Measurements from ENCODE around the gene RAD9A. TPM values are rescaled to one million over a fixed set of nuclear protein-coding genes. Genes with fewer than 3 reads are reported as not detected.

The RAD9A gene
- total and polyA plus RNA-seq, 2 donors, result 9.5 to 35.2 TPM

GRCh38 chr11:67390947-67391303 lies 861 bp upstream of the RAD9A start:
- peaks cover 20 to 22% of the 10 kb centered on the region in 2 donors for H3K36me3 ChIP-seq (ENCODE audit: control insufficient read depth in 2 of 2, insufficient read depth in 2 of 2, low read length in 1 of 2)
- peak overlapping the region; percentile 67 to 89 for H3K4me3 ChIP-seq (ENCODE audit: low read length in 2 of 2)
- no peak for DNase-seq (ENCODE audit: low read depth in 6 of 9, low spot score in 9 of 9)
- H3K27me3 ChIP-seq (ENCODE audit: control insufficient read depth in 2 of 2, insufficient read depth in 1 of 2, low read length in 1 of 2), result peaks cover 0 to 5% of the 10 kb centered on the region in 2 donors
- H3K9me3 ChIP-seq (ENCODE audit: control insufficient read depth in 2 of 2, insufficient read depth in 1 of 2, low read length in 1 of 2), result no peaks in the 10 kb centered on the region
- WGBS, result 20% methylated on average over 15 of the region's 15 CpGs
- H3K4me1 ChIP-seq (ENCODE audit: control insufficient read depth in 2 of 2, insufficient read depth in 2 of 2, low read length in 2 of 2), result peaks cover 11 to 34% of the 10 kb centered on the region in 2 donors
- peak overlapping the region; percentile 81 to 84 for H3K27ac ChIP-seq (ENCODE audit: low read depth in 1 of 2, low read length in 1 of 2)

- WGBS, result 18% methylated on average over 31 of the region's 31 CpGs
Measured at GRCh38 chr11:67392183-67392715, 463 bp downstream of the RAD9A start.

GRCh38 chr11:67393437-67393836 lies 1.7 kb downstream of the RAD9A start:
- no peak overlapping the region for H3K27ac ChIP-seq (ENCODE audit: low read depth in 1 of 2, low read length in 1 of 2)
- no peaks in the 10 kb centered on the region for H3K27me3 ChIP-seq (ENCODE audit: control insufficient read depth in 2 of 2, insufficient read depth in 1 of 2, low read length in 1 of 2)
- DNase-seq (ENCODE audit: low read depth in 6 of 9, low spot score in 9 of 9), result no peak
- H3K9me3 ChIP-seq (ENCODE audit: control insufficient read depth in 2 of 2, insufficient read depth in 1 of 2, low read length in 1 of 2), result no peaks in the 10 kb centered on the region
- WGBS, result 98% methylated on average over 18 of the region's 18 CpGs
- H3K36me3 ChIP-seq (ENCODE audit: control insufficient read depth in 2 of 2, insufficient read depth in 2 of 2, low read length in 1 of 2), result peaks cover 45 to 48% of the 10 kb centered on the region in 2 donors
- H3K4me3 ChIP-seq (ENCODE audit: low read length in 2 of 2), result no peak overlapping the region
- peaks cover 11 to 50% of the 10 kb centered on the region in 2 donors for H3K4me1 ChIP-seq (ENCODE audit: control insufficient read depth in 2 of 2, insufficient read depth in 2 of 2, low read length in 2 of 2)

More at GRCh38 chr11:67392183-67392715, 463 bp downstream of the RAD9A start:
- Histone ChIP-seq H3K36me3 (ENCODE audit: control insufficient read depth in 2 of 2, insufficient read depth in 2 of 2, low read length in 1 of 2) (peaks cover 33 to 36% of the 10 kb centered on the region in 2 donors), H3K4me1 (ENCODE audit: control insufficient read depth in 2 of 2, insufficient read depth in 2 of 2, low read length in 2 of 2) (peaks cover 11 to 42% of the 10 kb centered on the region in 2 donors), H3K27me3 (ENCODE audit: control insufficient read depth in 2 of 2, insufficient read depth in 1 of 2, low read length in 1 of 2) (no peaks in the 10 kb centered on the region), H3K27ac (ENCODE audit: low read depth in 1 of 2, low read length in 1 of 2) (peak overlapping the region in 1 of 2 donors; percentile 25), H3K4me3 (ENCODE audit: low read length in 2 of 2) (peak overlapping the region; percentile 83 to 89), H3K9me3 (ENCODE audit: control insufficient read depth in 2 of 2, insufficient read depth in 1 of 2, low read length in 1 of 2) (no peaks in the 10 kb centered on the region)
- DNase-seq (ENCODE audit: low read depth in 6 of 9, low spot score in 9 of 9), result no peak

GRCh38 chr11:67393990-67394389 lies 2.2 kb downstream of the RAD9A start:
- Histone ChIP-seq H3K4me3 (ENCODE audit: low read length in 2 of 2) (no peak overlapping the region), H3K36me3 (ENCODE audit: control insufficient read depth in 2 of 2, insufficient read depth in 2 of 2, low read length in 1 of 2) (peaks cover 50 to 53% of the 10 kb centered on the region in 2 donors), H3K9me3 (ENCODE audit: control insufficient read depth in 2 of 2, insufficient read depth in 1 of 2, low read length in 1 of 2) (no peaks in the 10 kb centered on the region), H3K27ac (ENCODE audit: low read depth in 1 of 2, low read length in 1 of 2) (no peak overlapping the region), H3K4me1 (ENCODE audit: control insufficient read depth in 2 of 2, insufficient read depth in 2 of 2, low read length in 2 of 2) (peaks cover 11 to 51% of the 10 kb centered on the region in 2 donors), H3K27me3 (ENCODE audit: control insufficient read depth in 2 of 2, insufficient read depth in 1 of 2, low read length in 1 of 2) (no peaks in the 10 kb centered on the region)
- DNase-seq (ENCODE audit: low read depth in 6 of 9, low spot score in 9 of 9), result no peak
- WGBS, result 97% methylated on average over 5 of the region's 5 CpGs

- 97% methylated on average over 19 of the region's 19 CpGs for WGBS
- Histone ChIP-seq H3K4me3 (ENCODE audit: low read length in 2 of 2) (no peak overlapping the region), H3K27me3 (ENCODE audit: control insufficient read depth in 2 of 2, insufficient read depth in 1 of 2, low read length in 1 of 2) (no peaks in the 10 kb centered on the region), H3K9me3 (ENCODE audit: control insufficient read depth in 2 of 2, insufficient read depth in 1 of 2, low read length in 1 of 2) (peaks cover 0 to 4% of the 10 kb centered on the region in 2 donors), H3K36me3 (ENCODE audit: control insufficient read depth in 2 of 2, insufficient read depth in 2 of 2, low read length in 1 of 2) (peaks cover 60 to 68% of the 10 kb centered on the region in 2 donors), H3K27ac (ENCODE audit: low read depth in 1 of 2, low read length in 1 of 2) (no peak overlapping the region), H3K4me1 (ENCODE audit: control insufficient read depth in 2 of 2, insufficient read depth in 2 of 2, low read length in 2 of 2) (peaks cover 17 to 54% of the 10 kb centered on the region in 2 donors)
- DNase-seq (ENCODE audit: low read depth in 6 of 9, low spot score in 9 of 9), result no peak
Measured at GRCh38 chr11:67395555-67396258, 3.9 kb downstream of the RAD9A start.

- Histone ChIP-seq H3K27ac (ENCODE audit: low read depth in 1 of 2, low read length in 1 of 2) (peak overlapping the region in 1 of 2 donors; percentile 38), H3K4me3 (ENCODE audit: low read length in 2 of 2) (no peak overlapping the region), H3K27me3 (ENCODE audit: control insufficient read depth in 2 of 2, insufficient read depth in 1 of 2, low read length in 1 of 2) (no peaks in the 10 kb centered on the region), H3K9me3 (ENCODE audit: control insufficient read depth in 2 of 2, insufficient read depth in 1 of 2, low read length in 1 of 2) (peaks cover 0 to 5% of the 10 kb centered on the region in 2 donors), H3K4me1 (ENCODE audit: control insufficient read depth in 2 of 2, insufficient read depth in 2 of 2, low read length in 2 of 2) (peaks cover 14 to 52% of the 10 kb centered on the region in 2 donors), H3K36me3 (ENCODE audit: control insufficient read depth in 2 of 2, insufficient read depth in 2 of 2, low read length in 1 of 2) (peaks cover 60 to 70% of the 10 kb centered on the region in 2 donors)
- no peak for DNase-seq (ENCODE audit: low read depth in 6 of 9, low spot score in 9 of 9)
- WGBS, result 98% methylated on average over 7 of the region's 7 CpGs
Measured at GRCh38 chr11:67396259-67396581, 4.4 kb downstream of the RAD9A start.

GRCh38 chr11:67396587-67397389 lies 5.0 kb downstream of the RAD9A start:
- peaks cover 0 to 5% of the 10 kb centered on the region in 2 donors for H3K9me3 ChIP-seq (ENCODE audit: control insufficient read depth in 2 of 2, insufficient read depth in 1 of 2, low read length in 1 of 2)
- peak overlapping the region in 1 of 2 donors; percentile 38 for H3K27ac ChIP-seq (ENCODE audit: low read depth in 1 of 2, low read length in 1 of 2)
- no peak overlapping the region for H3K4me3 ChIP-seq (ENCODE audit: low read length in 2 of 2)
- no peaks in the 10 kb centered on the region for H3K27me3 ChIP-seq (ENCODE audit: control insufficient read depth in 2 of 2, insufficient read depth in 1 of 2, low read length in 1 of 2)
- DNase-seq (ENCODE audit: low read depth in 6 of 9, low spot score in 9 of 9), result peak in 1 of 9 donors; percentile 31
- 36% methylated on average over 13 of the region's 13 CpGs for WGBS
- peaks cover 14 to 50% of the 10 kb centered on the region in 2 donors for H3K4me1 ChIP-seq (ENCODE audit: control insufficient read depth in 2 of 2, insufficient read depth in 2 of 2, low read length in 2 of 2)
- H3K36me3 ChIP-seq (ENCODE audit: control insufficient read depth in 2 of 2, insufficient read depth in 2 of 2, low read length in 1 of 2), result peaks cover 60 to 70% of the 10 kb centered on the region in 2 donors

- Histone ChIP-seq H3K27me3 (ENCODE audit: control insufficient read depth in 2 of 2, insufficient read depth in 1 of 2, low read length in 1 of 2) (no peaks in the 10 kb centered on the region), H3K36me3 (ENCODE audit: control insufficient read depth in 2 of 2, insufficient read depth in 2 of 2, low read length in 1 of 2) (peaks cover 60 to 70% of the 10 kb centered on the region in 2 donors), H3K4me1 (ENCODE audit: control insufficient read depth in 2 of 2, insufficient read depth in 2 of 2, low read length in 2 of 2) (peaks cover 16 to 53% of the 10 kb centered on the region in 2 donors), H3K9me3 (ENCODE audit: control insufficient read depth in 2 of 2, insufficient read depth in 1 of 2, low read length in 1 of 2) (peaks cover 0 to 5% of the 10 kb centered on the region in 2 donors), H3K4me3 (ENCODE audit: low read length in 2 of 2) (no peak overlapping the region), H3K27ac (ENCODE audit: low read depth in 1 of 2, low read length in 1 of 2) (no peak overlapping the region)
- no peak for DNase-seq (ENCODE audit: low read depth in 6 of 9, low spot score in 9 of 9)
- WGBS, result 95% methylated on average over 6 of the region's 6 CpGs
Measured at GRCh38 chr11:67397536-67397935, 5.8 kb downstream of the RAD9A start.
